Hematopoietic multipotent progenitor cell (in vitro differentiated cells): ENCODE results near the gene OCRL. TPM values are rescaled to one million over a fixed set of nuclear protein-coding genes. Genes with fewer than 3 reads are reported as not detected.
"Not testable (repeated sequence)": the region's sequence is repeated elsewhere in the genome, so short reads cannot be mapped to it uniquely, and the experiment has no call there.

Experiments used
- DNase-seq, 3 donors: peaks; one replicate each; pipeline ENCODE4 v3.0.0-alpha.2; 2011 to 2015; ENCODE audit warnings: low read depth in 2 of 3, low spot score in 2 of 3
- total RNA-seq: library from RNA; depleted of rRNA; stranded (reverse); fragments of >200 nt; gene quantifications from one replicate; pipeline ENCODE4 v1.2.3, GENCODE V29; 2012

OCRL gene
- total RNA-seq, 1 donor, result 7.5 TPM

DNA sequence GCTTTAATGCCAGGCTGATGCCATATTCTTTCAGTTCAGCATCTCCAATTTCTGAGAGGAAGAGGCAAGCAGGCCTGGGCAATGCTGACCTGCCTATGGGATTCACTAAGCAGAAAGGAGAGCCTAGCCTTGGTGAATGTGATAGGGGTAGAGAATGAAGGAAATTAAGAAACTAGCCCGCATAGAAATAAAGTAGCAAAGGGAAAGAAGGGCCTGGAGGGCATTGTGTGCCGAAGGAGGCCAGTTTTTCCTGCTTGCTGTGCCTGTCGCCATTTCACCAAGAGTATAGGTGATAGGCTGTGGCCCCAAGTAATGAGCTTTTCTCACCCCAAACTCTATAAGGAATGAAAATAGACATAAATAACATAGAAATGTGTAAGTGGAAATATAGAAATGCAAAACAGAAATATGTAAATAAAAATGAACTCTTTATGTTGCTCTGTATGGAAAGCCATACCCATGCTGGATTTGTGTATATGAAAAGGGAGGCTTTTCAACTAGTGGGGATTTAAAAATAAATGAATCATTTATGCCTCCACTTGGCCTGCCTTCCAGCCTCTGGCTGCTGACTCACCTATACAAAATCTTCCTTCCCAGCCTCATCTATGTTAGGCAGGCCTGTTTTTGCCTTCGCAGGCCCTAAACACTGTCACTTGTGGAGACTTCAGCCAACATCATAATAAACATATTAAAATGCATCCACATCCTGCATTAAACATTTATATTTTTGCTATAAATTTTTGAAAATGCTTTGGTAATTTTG is 5.1 kb upstream of the OCRL start:
- DNase-seq, result no peak

DNA sequence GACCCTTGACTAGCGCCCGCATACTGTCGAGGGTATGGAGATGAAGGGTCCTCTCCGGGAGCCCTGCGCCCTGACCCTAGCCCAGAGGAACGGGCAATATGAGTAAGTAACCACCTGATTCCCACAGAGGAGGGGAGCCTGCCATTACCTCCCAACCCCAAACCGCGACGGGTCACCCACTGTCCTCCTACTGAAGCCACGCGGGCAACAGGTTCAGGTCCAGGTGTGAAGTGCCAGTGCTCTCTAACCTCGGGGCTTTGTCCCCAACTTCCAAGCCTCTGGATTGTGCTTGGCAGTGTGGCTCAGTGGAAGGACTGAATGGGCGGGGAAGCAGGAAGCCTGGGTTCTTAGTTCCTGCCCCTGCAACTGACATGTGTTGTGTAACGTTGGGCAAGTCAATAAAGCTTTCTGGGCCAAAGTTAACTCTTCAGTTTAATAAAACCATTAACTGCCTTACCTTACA is 694 bp downstream of the OCRL start:
- DNase-seq, result peak in 2 of 3 donors; percentile 10 to 15

DNA sequence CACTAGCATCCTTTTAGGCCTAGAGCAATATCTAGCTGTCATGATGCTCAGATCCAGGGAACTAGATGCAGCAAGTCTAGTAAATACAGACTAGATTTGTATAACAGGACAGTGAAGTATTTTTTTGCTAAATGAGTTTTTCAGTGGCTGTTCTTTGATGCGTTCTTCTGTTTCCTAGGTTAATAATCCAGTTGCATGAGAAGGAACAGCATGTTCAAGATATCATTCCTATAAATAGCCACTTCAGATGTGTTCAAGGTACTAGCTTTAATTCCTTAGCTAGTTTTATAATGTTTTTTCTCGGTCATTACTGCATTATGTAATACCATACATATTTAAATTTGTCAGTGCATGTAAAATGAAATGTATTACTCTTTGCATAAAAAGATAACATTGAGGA is 4.7 kb downstream of the OCRL start:
- DNase-seq, result no peak

DNA sequence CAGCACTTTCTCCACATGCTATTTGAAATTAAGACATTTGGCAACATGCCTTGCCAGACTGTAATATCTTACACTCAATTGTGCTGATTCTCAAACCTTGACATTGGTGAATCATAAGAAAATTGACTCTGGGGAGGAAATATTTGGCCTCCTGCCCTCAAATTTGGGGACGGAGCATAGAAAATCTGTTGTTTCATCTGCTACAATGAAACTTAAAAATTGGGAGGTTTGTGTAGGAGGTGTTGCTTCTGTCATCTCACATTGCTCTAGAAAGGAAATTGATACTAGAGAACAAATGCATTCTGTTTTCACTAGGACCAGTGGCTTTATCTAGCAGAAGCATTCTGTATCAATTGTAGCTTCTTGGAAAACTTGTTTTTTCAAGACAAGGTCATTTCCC is 5.3 kb downstream of the OCRL start:
- DNase-seq, result no peak

DNA sequence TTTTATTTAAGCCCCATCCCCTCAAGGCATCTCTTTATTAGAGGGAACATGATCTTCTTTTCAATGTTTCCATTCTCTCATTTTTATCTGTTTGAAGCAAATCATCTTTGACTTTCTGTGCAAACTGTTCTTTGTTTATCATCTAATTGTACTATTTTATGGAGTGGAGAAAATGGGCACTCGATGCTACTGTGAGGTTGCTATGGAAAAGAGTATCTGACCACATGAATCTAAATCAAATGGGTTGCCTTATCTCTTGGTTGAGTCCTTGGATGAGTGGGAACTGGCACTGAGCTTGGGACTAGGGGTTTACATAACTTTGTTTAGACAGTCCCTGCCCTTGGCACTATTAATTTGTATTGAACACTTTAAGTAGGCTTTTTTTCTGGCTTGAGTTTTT is 9.1 kb downstream of the OCRL start:
- DNase-seq, result no peak

DNA sequence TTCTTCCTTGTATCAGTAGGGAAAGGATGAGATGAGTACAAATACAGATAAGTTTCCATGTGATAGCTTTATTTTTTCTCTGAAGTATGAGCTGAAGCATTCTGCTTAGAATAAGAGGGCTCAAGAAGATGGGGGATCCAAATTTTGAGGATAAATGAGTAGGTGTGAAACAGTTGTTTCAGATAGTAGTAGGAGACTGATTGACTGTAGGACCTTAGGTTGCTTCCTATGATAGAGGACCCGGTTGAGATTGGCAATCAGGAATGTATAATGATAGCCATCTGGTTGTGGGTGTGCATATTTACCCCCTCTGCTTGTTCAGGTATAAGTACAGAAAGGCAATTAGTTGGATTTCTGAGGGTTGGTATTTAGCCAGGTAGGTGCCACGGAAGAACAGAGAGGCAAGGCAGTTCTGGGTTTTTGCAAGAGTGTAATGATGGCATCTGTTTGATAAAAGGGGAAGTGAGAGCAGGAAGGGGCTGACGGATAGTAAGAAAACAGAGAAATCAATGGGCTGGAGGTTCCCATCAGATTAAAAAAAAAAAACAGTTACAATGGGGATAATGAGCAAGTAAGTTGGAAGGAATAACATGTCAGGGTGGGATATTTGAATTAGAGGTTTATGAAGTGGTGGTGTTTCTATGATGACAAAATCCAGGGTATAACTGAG is 13.7 kb downstream of the OCRL start:
- peak in 2 of 3 donors; percentile 9 to 48 for DNase-seq

DNA sequence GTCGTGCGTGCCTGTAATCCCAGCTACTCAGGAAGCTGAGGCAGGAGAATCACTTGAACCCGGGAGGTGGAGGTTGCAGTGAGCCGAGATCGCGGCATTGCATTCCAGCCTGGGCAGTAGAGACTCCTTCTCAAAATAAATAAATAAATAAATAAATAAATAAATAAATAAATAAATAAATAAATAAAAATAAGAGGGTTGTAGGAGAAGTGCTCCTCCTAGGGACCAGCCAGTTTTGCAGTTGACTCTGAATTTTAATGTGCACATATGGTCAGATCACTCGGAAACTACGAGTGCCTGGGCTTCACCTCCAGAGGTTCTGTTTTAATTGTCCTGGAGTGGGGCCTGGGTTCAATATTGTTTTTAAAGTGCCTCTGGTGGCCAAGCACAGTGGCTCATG is 14.8 kb downstream of the OCRL start:
- DNase-seq, result not testable (repeated sequence)

DNA sequence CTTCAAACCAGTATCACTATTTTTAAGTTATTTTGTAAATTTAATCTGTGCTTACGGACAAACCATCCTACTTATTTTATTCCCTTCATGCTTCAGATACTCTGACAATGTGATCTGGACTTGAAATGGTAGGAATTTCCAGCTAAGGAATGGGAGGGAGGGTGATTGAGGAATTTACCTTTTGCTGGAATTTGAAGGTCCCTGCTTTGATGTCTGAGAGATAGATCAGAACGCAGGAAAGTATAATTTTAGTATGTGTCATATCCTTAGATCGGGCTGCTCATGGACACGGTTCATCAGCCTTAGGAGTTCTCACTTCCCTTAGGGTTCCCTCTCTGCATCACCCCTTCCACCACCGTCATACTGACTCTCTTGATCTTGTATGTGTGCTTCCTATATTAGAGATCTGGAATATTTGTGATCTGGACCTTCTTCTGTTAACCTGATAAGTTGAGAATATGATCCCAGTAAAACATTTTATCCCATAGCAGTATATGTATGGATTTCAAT is 16.8 kb downstream of the OCRL start:
- DNase-seq, result no peak

DNA sequence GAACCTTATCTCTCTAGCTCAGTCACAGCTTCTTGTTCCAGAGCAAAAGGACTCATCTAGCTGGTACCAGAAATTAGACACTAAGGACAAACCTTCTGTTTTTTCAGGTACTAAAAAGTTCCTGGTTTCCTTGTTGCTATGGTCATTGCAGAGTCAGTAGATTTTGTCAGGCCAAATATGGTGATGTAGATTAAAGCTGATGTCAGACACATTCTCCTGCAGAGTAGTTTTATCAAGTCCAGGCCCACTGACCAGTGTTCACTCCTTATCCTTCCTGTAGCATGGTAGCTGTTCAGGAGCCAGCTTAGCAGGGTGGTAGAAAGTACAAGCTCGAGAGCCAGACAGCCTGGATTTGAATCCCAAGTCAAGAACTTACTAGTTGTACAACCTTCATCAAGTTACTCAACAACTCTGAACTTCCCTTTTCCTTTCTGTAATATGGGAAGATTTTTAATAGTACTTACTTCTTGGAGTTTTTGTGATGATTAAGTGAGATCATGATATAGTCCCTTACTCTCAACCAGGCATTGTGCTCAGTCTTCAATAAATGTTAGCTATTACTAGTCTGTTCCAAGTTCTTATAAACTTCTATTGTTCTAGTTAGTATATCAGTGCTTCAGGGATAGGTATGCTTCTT is 17.9 kb downstream of the OCRL start:
- no peak for DNase-seq

DNA sequence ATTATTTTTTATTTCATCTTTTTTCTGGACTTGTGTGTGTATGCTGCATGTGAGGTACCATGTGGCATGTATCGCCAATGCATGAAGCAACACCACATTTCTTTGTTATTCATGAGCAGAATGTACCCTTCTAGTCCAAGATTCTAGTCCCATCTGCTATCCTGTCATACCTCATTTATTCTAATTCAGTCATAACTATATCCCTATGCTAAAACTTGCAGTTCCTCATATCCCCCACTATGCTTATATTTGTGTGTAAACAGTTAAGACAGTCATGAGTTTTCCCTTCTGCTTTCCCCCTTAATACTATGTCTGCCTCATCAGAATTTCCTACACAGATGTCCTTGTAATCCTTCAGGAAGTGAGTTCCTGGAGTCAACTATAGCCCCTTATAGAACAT is 19.7 kb downstream of the OCRL start:
- DNase-seq, result no peak

DNA sequence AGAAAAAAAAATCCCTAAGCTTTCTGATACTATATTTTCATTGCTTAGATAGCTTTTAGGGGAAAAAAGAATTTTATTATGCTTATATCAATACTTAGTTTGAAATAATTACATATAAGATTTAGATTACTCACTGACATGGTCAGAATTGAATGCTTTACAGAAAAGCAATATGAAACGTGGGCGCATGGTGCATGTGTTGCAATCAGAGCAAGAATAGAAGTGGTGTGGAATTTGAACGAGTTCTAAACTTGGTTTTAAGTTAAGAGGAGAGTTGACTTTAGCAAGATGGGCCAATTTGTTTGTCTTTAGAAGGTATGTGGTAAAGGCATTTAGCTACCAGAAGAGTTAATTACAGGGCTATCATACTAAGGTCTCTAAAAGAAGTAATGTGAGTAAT is 21.4 kb downstream of the OCRL start:
- DNase-seq, result no peak

DNA sequence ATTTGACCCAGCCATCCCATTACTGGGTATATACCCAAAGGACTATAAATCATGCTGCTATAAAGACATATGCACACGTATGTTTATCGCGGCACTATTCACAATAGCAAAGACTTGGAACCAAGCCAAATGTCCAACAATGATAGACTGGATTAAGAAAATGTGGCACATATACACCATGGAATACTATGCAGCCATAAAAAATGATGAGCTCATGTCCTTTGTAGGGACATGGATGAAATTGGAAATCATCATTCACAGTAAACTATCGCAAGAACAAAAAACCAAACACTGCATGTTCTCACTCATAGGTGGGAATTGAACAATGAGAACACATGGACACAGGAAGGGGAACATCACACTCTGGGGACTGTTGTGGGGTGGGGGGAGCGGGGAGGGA is 24.3 kb downstream of the OCRL start:
- not testable (repeated sequence) for DNase-seq

DNA sequence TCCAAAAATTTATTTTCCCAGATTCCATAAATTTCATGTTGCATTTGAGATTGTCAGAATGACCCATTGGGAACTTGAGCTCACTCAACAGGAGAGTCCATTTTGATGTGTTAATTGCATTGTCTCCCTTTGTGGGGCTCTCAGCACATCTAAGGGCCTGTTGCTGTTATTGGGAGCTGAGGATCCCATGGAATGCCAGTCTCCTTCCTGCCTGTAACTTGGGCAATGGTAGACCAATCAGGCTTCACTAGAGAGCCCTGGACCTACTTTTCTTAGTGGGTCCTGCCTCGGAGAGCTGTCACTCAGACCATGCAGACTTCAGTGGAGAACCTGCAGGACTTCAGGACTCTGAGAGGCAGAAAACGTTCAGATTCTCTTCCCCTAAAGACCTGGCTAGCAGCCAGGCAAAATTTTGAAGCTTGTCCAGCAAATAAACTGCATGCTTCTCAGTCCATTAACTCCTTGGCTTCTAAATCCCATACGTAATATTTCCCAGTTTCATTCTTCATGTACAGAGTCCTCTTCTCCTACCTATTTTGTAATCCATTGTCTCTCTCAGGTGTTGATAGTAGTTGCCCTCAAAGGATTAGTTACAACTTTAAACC is 25.1 kb downstream of the OCRL start:
- DNase-seq, result no peak

DNA sequence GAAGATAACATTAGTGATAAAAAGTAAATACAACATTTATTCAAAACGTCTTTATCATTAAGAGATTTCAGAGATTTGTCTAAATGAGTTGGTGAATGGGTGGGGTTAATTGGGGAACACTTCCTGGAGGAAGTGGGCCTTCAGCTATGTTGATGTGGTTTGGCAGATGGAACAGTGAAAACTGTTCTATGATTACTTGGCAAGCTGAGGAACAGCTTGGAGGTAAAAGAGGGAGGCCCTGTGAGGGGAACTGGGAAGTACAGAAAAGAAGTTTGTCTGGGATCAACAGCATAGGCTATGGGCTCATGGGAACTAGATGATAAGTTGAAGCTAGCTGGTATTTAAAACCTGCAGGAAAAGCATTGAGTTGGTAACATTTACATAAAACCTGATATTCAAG is 26.0 kb downstream of the OCRL start:
- DNase-seq, result no peak

DNA sequence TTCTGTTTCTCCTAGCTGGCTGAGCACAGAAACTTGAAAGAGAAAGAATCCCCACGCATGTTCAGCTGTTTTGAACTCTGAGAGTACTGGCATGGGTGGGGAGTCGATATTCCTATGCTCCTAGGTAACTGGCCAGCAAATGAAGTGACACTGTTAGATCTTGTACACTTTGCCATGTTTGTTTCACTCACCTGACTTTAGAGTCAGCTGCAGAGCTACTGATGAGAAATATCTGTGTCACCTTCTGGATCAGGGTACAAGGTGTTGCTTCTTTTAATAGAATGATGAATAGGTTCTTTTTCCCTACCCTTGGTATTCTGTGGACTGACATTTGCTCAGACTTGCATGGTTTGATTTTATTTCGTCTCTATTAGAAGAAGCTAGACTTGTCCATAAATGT is 28.3 kb downstream of the OCRL start:
- DNase-seq, result no peak

DNA sequence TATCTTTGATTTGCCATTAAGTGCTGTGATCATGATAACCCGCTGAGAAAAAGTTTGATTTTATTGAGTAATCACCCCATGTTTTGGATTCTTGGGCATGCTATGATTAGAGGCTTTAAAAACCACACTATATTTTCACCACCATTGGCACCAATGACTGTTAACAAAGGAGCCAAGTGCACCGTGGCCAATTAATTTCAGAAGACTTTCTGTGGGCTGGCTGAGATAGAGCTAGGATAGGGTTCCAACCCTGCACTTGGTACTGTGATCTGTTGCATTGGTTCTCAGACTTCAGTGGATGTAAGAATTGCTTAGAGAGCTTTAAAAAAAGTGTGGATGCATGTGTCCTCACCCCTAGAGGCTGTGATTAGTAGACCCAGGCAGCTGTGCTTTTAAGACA is 32.4 kb downstream of the OCRL start:
- no peak for DNase-seq

DNA sequence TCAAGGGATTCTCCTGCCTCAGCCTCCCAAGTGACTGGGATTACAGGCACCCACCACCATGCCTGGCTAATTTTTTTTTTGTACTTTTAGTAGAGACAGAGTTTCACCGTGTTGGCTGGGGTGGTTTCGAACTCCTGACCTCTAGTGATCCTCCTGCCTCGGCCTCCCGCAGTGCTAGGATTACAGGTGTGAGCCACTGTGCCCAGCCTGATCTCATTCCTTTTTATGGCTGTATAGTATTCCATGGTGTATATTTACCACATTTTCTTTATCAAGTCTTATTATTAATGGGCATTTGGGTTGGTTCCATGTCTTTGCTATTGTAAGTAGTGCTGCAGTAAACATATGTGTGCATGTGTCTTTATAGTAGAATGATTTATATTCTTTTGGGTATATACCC is 33.6 kb downstream of the OCRL start:
- not testable (repeated sequence) for DNase-seq

DNA sequence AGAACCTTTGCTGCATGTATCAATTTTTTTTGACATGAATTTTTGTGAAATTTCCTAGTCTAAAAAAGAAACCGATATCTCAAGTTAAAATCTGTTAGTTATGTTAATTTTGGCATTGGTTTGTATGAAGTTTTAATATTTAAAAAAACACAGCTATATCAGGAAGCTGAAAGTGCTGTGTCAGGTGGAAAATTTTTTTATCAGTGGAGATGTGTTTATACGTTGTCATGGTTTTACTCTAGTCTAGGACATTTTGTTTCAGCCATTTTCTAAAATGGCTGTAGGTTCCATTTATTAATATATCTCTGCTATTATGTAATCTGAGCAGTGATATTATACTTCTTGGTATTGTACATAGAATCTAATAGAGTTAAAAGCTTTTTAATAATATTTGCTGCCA is 34.2 kb downstream of the OCRL start:
- DNase-seq, result peak in 2 of 3 donors; percentile 37 to 69

DNA sequence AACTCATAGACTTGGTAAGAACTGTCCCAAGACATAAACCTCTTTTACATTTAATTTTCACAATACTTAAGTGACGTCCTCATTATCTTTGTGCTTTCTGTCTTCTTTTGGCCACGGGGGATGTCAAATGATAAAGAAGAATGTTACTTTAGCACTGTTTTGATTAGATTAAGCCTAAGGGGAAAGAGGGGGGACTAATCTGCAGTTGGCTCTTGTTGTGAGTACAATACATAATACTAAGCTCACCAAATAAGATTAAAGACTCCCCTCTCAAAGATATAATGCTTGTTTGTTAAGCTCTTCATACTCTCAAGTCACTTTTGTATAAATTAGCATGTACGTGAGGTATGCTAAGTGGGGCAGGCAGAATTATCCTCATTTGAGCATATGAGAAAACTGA is 36.5 kb downstream of the OCRL start:
- no peak for DNase-seq

DNA sequence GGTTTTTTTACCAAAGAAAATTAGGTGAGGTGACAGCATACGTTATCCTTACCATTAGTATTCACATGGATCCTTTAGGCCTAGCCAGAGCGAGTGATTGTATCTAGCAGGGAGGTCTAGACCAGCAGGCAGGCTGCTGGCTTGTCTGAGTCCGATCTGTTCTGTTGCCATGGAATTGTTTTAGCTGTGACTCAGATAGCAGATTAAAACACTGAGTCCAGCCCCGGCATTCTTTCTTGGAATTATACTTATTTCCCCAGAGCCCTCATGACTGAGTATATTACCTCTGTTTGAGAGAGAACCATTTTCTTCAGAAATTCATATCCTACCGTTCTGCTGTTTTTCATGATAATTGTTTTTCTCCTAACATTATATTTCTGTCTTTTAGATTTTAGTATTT is 37.4 kb downstream of the OCRL start:
- DNase-seq, result no peak

DNA sequence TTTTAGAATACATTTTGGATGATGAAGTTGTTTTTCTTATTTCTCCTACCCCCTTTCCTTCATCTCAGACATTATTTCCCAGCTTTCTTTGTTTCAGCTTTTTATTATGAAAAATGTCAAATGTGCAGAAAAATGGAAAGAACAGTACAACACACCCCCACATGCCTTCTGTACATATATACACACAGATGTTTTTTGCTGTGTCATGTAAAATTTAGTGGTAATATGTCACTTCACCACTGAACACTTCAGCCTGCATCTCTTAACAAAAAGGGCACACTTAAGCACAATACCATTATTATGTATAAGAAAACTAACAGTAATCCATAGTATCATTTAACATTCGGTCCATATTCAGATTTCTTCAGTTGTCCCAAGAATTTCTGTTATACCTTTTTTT is 37.8 kb downstream of the OCRL start:
- DNase-seq, result no peak
